ENCODE measurements around the gene PLXNA2. TPM values are rescaled to one million over a fixed set of nuclear protein-coding genes. Genes with fewer than 3 reads are reported as not detected.

Gene PLXNA2
- total RNA-seq, 1 experiment from 2014 or later: 0.06 TPM

DNA sequence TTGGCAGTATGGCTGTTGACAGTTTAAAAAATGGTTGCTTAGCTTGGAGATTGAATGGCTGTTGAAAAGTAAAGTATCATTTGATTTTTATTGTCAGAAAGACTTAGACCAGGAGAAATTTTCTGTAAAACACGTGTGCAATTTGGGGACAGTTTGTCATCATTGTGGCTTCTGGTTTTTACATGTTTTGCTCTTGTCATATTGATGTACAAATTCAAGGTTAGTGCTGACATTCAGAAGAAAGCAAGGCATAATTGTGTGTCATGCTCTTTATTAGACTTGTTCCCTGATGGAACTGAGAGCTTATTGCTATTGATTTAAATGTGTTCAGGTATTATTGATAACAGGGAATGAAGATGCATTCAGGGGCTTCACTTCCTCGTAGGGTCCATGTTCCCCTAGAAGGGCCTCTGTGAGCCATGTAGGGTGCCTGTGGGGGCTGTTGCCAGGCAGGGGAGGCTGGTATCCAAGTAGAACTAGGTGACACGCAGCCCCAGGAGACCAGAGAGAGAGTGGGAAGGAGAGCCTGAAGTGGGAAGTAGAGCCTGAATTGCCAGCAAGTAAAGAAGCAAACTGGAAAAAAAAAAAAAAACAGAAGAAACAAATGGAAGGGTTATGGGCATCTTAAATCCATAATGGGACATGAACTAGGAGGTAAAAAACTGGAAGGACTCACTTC lies 32.7 kb upstream of the PLXNA2 start:
- Histone ChIP-seq H3K9me3 (ENCODE audit: low read depth, low read length, poor library complexity, severe bottlenecking) (no peaks in the 10 kb centered on the region), H3K4me3 (ENCODE audit: low read depth, low read length, poor library complexity, severe bottlenecking) (no peak overlapping the region), H3K36me3 (ENCODE audit: insufficient read depth, low read length, poor library complexity, severe bottlenecking) (no peaks in the 10 kb centered on the region), H3K27me3 (replicated peaks; ENCODE audit: insufficient read depth, low read depth, low read length, poor library complexity) (peaks cover 45% of the 10 kb centered on the region), H3K27ac (ENCODE audit: low read depth, low read length, poor library complexity, severe bottlenecking) (no peak overlapping the region), H3K4me1 (ENCODE audit: insufficient read depth, low read length, poor library complexity, severe bottlenecking) (no peaks in the 10 kb centered on the region)
- POLR2A ChIA-PET (ENCODE audit: low non-redundant PET): no interaction called here
- CTCF ChIA-PET: no interaction called here
- TF ChIP-seq EZH2 (IDR thresholded peaks at IDR 0.05; ENCODE audit: borderline replicate concordance, low read depth, low read length, poor library complexity, severe bottlenecking): no peak
- TF ChIP-seq, protein P1, sequence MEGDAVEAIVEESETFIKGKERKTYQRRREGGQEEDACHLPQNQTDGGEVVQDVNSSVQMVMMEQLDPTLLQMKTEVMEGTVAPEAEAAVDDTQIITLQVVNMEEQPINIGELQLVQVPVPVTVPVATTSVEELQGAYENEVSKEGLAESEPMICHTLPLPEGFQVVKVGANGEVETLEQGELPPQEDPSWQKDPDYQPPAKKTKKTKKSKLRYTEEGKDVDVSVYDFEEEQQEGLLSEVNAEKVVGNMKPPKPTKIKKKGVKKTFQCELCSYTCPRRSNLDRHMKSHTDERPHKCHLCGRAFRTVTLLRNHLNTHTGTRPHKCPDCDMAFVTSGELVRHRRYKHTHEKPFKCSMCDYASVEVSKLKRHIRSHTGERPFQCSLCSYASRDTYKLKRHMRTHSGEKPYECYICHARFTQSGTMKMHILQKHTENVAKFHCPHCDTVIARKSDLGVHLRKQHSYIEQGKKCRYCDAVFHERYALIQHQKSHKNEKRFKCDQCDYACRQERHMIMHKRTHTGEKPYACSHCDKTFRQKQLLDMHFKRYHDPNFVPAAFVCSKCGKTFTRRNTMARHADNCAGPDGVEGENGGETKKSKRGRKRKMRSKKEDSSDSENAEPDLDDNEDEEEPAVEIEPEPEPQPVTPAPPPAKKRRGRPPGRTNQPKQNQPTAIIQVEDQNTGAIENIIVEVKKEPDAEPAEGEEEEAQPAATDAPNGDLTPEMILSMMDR (conservative IDR thresholded peaks at IDR 0.05; ENCODE audit: low read depth, low read length): no peak
- BruUV-seq (replicated peaks): no TSS peak
- intact Hi-C loops (cut with micrococcal nuclease; ENCODE audit: unreplicated experiment): no loop called here
- no peak for DNase-seq (ENCODE audit: low spot score)

DNA sequence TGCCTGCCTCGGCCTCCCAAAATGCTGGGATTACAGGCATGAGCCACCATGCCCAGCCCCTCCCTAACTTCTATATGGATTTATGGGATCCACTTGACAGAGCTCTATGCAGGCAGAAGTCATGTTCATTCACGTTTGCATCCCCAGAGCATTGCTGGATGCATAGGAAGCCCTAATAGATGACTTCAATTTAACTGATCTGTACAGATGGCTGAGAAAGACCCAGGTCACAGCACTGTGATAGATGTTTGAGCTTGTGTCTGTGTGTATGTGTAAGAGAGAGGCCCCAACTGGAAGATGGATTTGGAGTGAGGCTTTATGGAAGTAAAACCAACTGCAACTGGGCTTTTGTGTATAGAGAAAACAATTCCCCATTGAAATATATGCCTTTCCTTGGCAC lies 30.9 kb upstream of the PLXNA2 start:
- ChIA-PET POLR2A (ENCODE audit: low non-redundant PET) (no interaction called here), CTCF (no interaction called here)
- intact Hi-C loops (cut with micrococcal nuclease; ENCODE audit: unreplicated experiment): no loop called here
- BruUV-seq (replicated peaks): no TSS peak
- TF ChIP-seq EZH2 (IDR thresholded peaks at IDR 0.05; ENCODE audit: borderline replicate concordance, low read depth, low read length, poor library complexity, severe bottlenecking): no peak
- TF ChIP-seq, protein P1 (conservative IDR thresholded peaks at IDR 0.05; ENCODE audit: low read depth, low read length): no peak
- no peak overlapping the region for H3K4me3 ChIP-seq (ENCODE audit: low read depth, low read length, poor library complexity, severe bottlenecking)
- H3K9me3 ChIP-seq (ENCODE audit: low read depth, low read length, poor library complexity, severe bottlenecking): no peaks in the 10 kb centered on the region
- H3K27me3 ChIP-seq (replicated peaks; ENCODE audit: insufficient read depth, low read depth, low read length, poor library complexity): peaks cover 63% of the 10 kb centered on the region
- no peaks in the 10 kb centered on the region for H3K36me3 ChIP-seq (ENCODE audit: insufficient read depth, low read length, poor library complexity, severe bottlenecking)
- no peak for DNase-seq (ENCODE audit: low spot score)
- H3K27ac ChIP-seq (ENCODE audit: low read depth, low read length, poor library complexity, severe bottlenecking): no peak overlapping the region
- H3K4me1 ChIP-seq (ENCODE audit: insufficient read depth, low read length, poor library complexity, severe bottlenecking): no peaks in the 10 kb centered on the region

DNA sequence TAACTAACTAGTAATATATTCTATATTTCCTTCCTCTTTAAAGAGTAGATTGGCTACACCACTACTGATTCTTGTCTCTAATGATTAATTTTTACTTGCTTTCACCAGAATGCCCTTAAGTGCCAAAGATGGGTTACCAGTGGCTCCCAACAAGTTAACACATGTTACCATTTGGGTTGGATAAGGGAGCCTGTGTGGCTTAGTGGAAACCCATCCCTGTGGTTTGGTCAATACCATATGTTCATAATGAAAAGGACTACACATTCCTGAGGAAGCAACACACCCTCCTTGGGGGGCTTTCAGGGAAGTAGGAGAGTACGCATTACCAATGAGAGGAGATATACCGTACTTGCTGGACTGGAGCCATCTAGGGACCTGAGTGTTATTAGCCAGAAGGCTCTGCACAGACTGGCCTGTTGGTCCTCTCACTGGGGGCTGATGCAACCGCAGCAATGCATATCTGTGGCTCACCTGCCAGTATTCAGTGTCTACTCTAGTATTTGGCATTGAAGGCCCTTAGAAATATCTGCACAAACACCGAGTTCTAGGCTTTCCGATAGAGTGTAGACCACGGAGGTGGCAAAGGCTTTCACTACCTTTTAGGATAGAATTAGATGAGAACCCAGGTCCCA lies 29.3 kb upstream of the PLXNA2 start:
- no peaks in the 10 kb centered on the region for H3K4me1 ChIP-seq (ENCODE audit: insufficient read depth, low read length, poor library complexity, severe bottlenecking)
- DNase-seq (ENCODE audit: low spot score): no peak
- H3K4me3 ChIP-seq (ENCODE audit: low read depth, low read length, poor library complexity, severe bottlenecking): no peak overlapping the region
- BruUV-seq (replicated peaks): no TSS peak
- peaks cover 79% of the 10 kb centered on the region for H3K27me3 ChIP-seq (replicated peaks; ENCODE audit: insufficient read depth, low read depth, low read length, poor library complexity)
- CTCF ChIA-PET: no interaction called here
- POLR2A ChIA-PET (ENCODE audit: low non-redundant PET): no interaction called here
- no peak for TF ChIP-seq EZH2 (IDR thresholded peaks at IDR 0.05; ENCODE audit: borderline replicate concordance, low read depth, low read length, poor library complexity, severe bottlenecking)
- TF ChIP-seq, protein P1 (conservative IDR thresholded peaks at IDR 0.05; ENCODE audit: low read depth, low read length): no peak
- no peaks in the 10 kb centered on the region for H3K36me3 ChIP-seq (ENCODE audit: insufficient read depth, low read length, poor library complexity, severe bottlenecking)
- H3K9me3 ChIP-seq (ENCODE audit: low read depth, low read length, poor library complexity, severe bottlenecking): no peaks in the 10 kb centered on the region
- no peak overlapping the region for H3K27ac ChIP-seq (ENCODE audit: low read depth, low read length, poor library complexity, severe bottlenecking)
- intact Hi-C loops (cut with micrococcal nuclease; ENCODE audit: unreplicated experiment): no loop called here
